BJ (cell line): ENCODE measurements around the gene FAF1. TPM values are rescaled to one million over a fixed set of nuclear protein-coding genes. Genes with fewer than 3 reads are reported as not detected.

Experiments used
- CTCF ChIA-PET: fragments of 350-600 bp; formaldehyde crosslinking; extraction: SDS; loops from one replicate; lab custom pipeline; 2021; ENCODE audit warnings: antibody characterized with exemption, inconsistent platforms; lab: Yijun Ruan, JAX
- POLR2A ChIA-PET: fragments of 300-600 bp; sonication (Branson Sonifier 250); formaldehyde crosslinking; extraction: SDS; loops from one replicate; lab custom pipeline; 2021; ENCODE audit warnings: antibody characterized with exemption; lab: Charles Lee
- DNase-seq: peaks from one replicate; pipeline ENCODE4 v3.0.0-alpha.2; 2011; ENCODE audit warnings: low read depth
- H3K27me3 ChIP-seq: 2 replicates; pipeline ENCODE4 v1.6.0; 2011; ENCODE audit warnings: low read length; ENCODE audit not compliant: control insufficient read depth, insufficient read depth
- H3K36me3 ChIP-seq: 2 replicates; pipeline ENCODE4 v1.5.1; 2011; ENCODE audit warnings: low read length; ENCODE audit not compliant: control insufficient read depth, insufficient read depth
- H3K4me3 ChIP-seq: 2 replicates; pipeline ENCODE4 v1.5.1; 2011; ENCODE audit warnings: low read depth, mild to moderate bottlenecking, control low read depth, low read length
- CTCF ChIP-seq: IDR thresholded peaks from 2 replicates; pipeline ENCODE4 v1.5.1; 2011; ENCODE audit warnings: low read depth, mild to moderate bottlenecking, control low read depth, inconsistent platforms, low read length, moderate library complexity; ENCODE audit not compliant: insufficient read depth
- polyA plus RNA-seq: library from polyadenylated mRNA; depleted of rRNA; stranded (reverse); fragments of >200 nt; gene quantifications from 2 replicates; pipeline ENCODE4 v1.2.3, GENCODE V29; 2011

FAF1 gene
- polyA plus RNA-seq, 1 experiment = 15.5 TPM

- ChIA-PET POLR2A (interaction anchor here (0.6 kb wide), 1 partner anchor 8 kb away, joined by 3 read pairs; no protein-coding TSS in a partner anchor), CTCF (interaction anchor here (0.6 to 2.3 kb wide), 3 partner anchors 10 to 84 kb away, joined by 3 to 5 read pairs (median 3); partner anchors contain the start of gene FAF1)
- Histone ChIP-seq H3K36me3 (no peaks in the 10 kb centered on the region), H3K27me3 (no peaks in the 10 kb centered on the region), H3K4me3 (peak overlapping the region; percentile 90)
- DNase-seq = no peak
- no peak for TF ChIP-seq CTCF
Observed at GRCh38 chr1:50978852-50979781, 19.1 kb upstream of the FAF1 start.

- no peaks in the 10 kb centered on the region for H3K27me3 ChIP-seq
- no peak for DNase-seq
- peaks cover 3% of the 10 kb centered on the region; the same call in 1 of the 2 replicates for H3K36me3 ChIP-seq
- POLR2A ChIA-PET = interaction anchor here (0.6 kb wide), 1 partner anchor 9 kb away, joined by 3 read pairs; no protein-coding TSS in a partner anchor
- CTCF ChIA-PET = interaction anchor here (0.6 to 2.3 kb wide), 3 partner anchors 18 to 91 kb away, joined by 3 to 5 read pairs (median 3); partner anchors contain the start of gene FAF1
- no peak for TF ChIP-seq CTCF
- peak overlapping the region; percentile 90 for H3K4me3 ChIP-seq
Observed at GRCh38 chr1:50978144-50978851, 18.2 kb upstream of the FAF1 start.

GRCh38 chr1:50977575-50978143, 17.6 kb upstream of the FAF1 start:
- no peak for TF ChIP-seq CTCF
- CTCF ChIA-PET = interaction anchor here (0.6 to 2.3 kb wide), 5 partner anchors 9 to 92 kb away, joined by 3 to 5 read pairs (median 4); partner anchors contain the start of gene FAF1
- Histone ChIP-seq H3K36me3 (peaks cover 3% of the 10 kb centered on the region; the same call in 1 of the 2 replicates), H3K4me3 (peak overlapping the region; percentile 90), H3K27me3 (no peaks in the 10 kb centered on the region)
- POLR2A ChIA-PET = no interaction called here
- DNase-seq = no peak

- no peak for TF ChIP-seq CTCF
- peaks cover 3% of the 10 kb centered on the region; the same call in 1 of the 2 replicates for H3K36me3 ChIP-seq
- ChIA-PET CTCF (interaction anchor here (0.6 to 2.3 kb wide), 5 partner anchors 9 to 93 kb away, joined by 3 to 5 read pairs (median 4); partner anchors contain the start of gene FAF1), POLR2A (interaction anchor here (0.6 kb wide), 1 partner anchor 8 kb away, joined by 3 read pairs; no protein-coding TSS in a partner anchor)
- no peaks in the 10 kb centered on the region for H3K27me3 ChIP-seq
- peak overlapping the region; percentile 90 for H3K4me3 ChIP-seq
- DNase-seq = no peak
Observed at GRCh38 chr1:50976890-50977574, 17.0 kb upstream of the FAF1 start.
